Neuronal stem cell (in vitro differentiated cells): ENCODE measurements around the gene SEC14L1.

Experiments
- DNase-seq: peaks from one replicate; pipeline ENCODE4 v3.0.0-alpha.2; 2013; ENCODE audit warnings: low spot score
- H2AFZ ChIP-seq: one replicate; pipeline ENCODE4 v1.6.1; 2013; ENCODE audit warnings: mild to moderate bottlenecking, low read length, inconsistent platforms
- H2AK5ac ChIP-seq: 2 replicates; pipeline ENCODE4 v1.6.1; 2013; ENCODE audit warnings: low read depth, mild to moderate bottlenecking, inconsistent platforms, low read length, moderate library complexity, mixed read lengths
- H2BK120ac ChIP-seq: 2 replicates; pipeline ENCODE4 v1.6.1; 2013; ENCODE audit warnings: low read depth, mild to moderate bottlenecking, inconsistent platforms, low read length, moderate library complexity, mixed read lengths
- H2BK12ac ChIP-seq: one replicate; pipeline ENCODE4 v1.6.1; 2013; ENCODE audit warnings: low read length, inconsistent platforms
- H2BK15ac ChIP-seq: 2 replicates; pipeline ENCODE4 v1.6.1; 2013; ENCODE audit warnings: mild to moderate bottlenecking, low read length, inconsistent platforms, mixed read lengths
- H2BK5ac ChIP-seq: one replicate; pipeline ENCODE4 v1.6.1; 2013; ENCODE audit warnings: inconsistent platforms, mild to moderate bottlenecking, low read length, moderate library complexity
- H3K14ac ChIP-seq: one replicate; pipeline ENCODE4 v1.6.1; 2013; ENCODE audit warnings: low read length, inconsistent platforms
- H3K18ac ChIP-seq: 2 replicates; pipeline ENCODE4 v1.6.1; 2013; ENCODE audit warnings: low read length, inconsistent platforms
- H3K23ac ChIP-seq: 2 replicates; pipeline ENCODE4 v1.6.1; 2013; ENCODE audit warnings: low read depth, mild to moderate bottlenecking, mixed read lengths, low read length, inconsistent platforms; ENCODE audit not compliant: poor library complexity
- H3K27ac ChIP-seq: replicated peaks from 3 replicates; pipeline ENCODE4 v1.5.1; 2013; ENCODE audit warnings: low read length, inconsistent platforms
- H3K27me3 ChIP-seq, 3 experiments: 2 replicates each; pipeline ENCODE4 v1.6.1; 2013; ENCODE audit warnings: low read length in 3 of 3, mild to moderate bottlenecking in 2 of 3, inconsistent platforms in 1 of 3, low read depth in 1 of 3, mixed read lengths in 1 of 3, moderate library complexity in 1 of 3; ENCODE audit not compliant: control insufficient read depth in 3 of 3, insufficient read depth in 3 of 3
- H3K36me3 ChIP-seq, 2 donors: replicated peaks in 1 of 2; 2 replicates each; pipeline ENCODE4 v1.6.1; 2013; ENCODE audit warnings: low read length in 2 of 2; ENCODE audit not compliant: control insufficient read depth in 2 of 2, insufficient read depth in 2 of 2
- H3K4ac ChIP-seq: 2 replicates; pipeline ENCODE4 v1.6.1; 2013; ENCODE audit warnings: inconsistent platforms, mild to moderate bottlenecking, low read length, moderate library complexity
- H3K4me1 ChIP-seq, 2 donors: 1 replicate in 1 of 2; 2 replicates in 1 of 2; pipeline ENCODE4 v1.6.1; 2013; ENCODE audit warnings: low read length in 2 of 2, low read depth in 1 of 2; ENCODE audit not compliant: control insufficient read depth in 2 of 2, insufficient read depth in 1 of 2
- H3K4me2 ChIP-seq: one replicate; pipeline ENCODE4 v1.6.1; 2013; ENCODE audit warnings: mild to moderate bottlenecking, low read length, inconsistent platforms; ENCODE audit not compliant: insufficient read depth, poor library complexity, severe bottlenecking
- H3K4me3 ChIP-seq, 2 donors: 2 replicates each; pipeline ENCODE4 v1.5.1; 2013; ENCODE audit warnings: low read length in 2 of 2, mild to moderate bottlenecking in 2 of 2, inconsistent platforms in 1 of 2, moderate library complexity in 1 of 2
- H3K79me1 ChIP-seq: one replicate; pipeline ENCODE4 v1.6.1; 2013; ENCODE audit warnings: low read depth, mild to moderate bottlenecking, inconsistent platforms, low read length, moderate library complexity
- H3K9ac ChIP-seq: one replicate; pipeline ENCODE4 v1.6.1; 2013; ENCODE audit warnings: mild to moderate bottlenecking, low read depth, low read length, inconsistent platforms; ENCODE audit not compliant: poor library complexity
- H3K9me3 ChIP-seq, 2 donors: replicated peaks in 1 of 2; 2 replicates each; pipeline versions ENCODE3 to v1.6.1; 2013; ENCODE audit warnings: low read length in 2 of 2, mild to moderate bottlenecking in 2 of 2, inconsistent platforms in 1 of 2, low read depth in 1 of 2, mixed read lengths in 1 of 2, moderate library complexity in 1 of 2; ENCODE audit not compliant: control insufficient read depth in 2 of 2, insufficient read depth in 1 of 2
- H4K8ac ChIP-seq: one replicate; pipeline ENCODE4 v1.6.1; 2013; ENCODE audit warnings: low read depth, mild to moderate bottlenecking, inconsistent platforms, low read length, moderate library complexity
- H4K91ac ChIP-seq: one replicate; pipeline ENCODE4 v1.6.1; 2013; ENCODE audit warnings: low read length, low read depth, mild to moderate bottlenecking, inconsistent platforms; ENCODE audit not compliant: poor library complexity
- WGBS, 2 donors: extraction: QIAGEN DNeasy Blood & Tissue Kit; methylation state at CpG; one replicate each; pipeline ENCODE4 v1.1.7; 2013; ENCODE audit warnings: missing lambda C conversion rate in 2 of 2, mixed read lengths in 1 of 2; ENCODE audit not compliant: insufficient read length in 2 of 2, insufficient replicate concordance in 1 of 2; ENCODE audit errors: extremely low coverage in 2 of 2; 5-methylcytosine and 5-hydroxymethylcytosine counted together

Gene SEC14L1

GRCh38 chr17:77186141-77186604 is 45.4 kb downstream of the SEC14L1 start:
- Histone ChIP-seq H3K4ac (no peak overlapping the region), H3K14ac (no peak overlapping the region)
- no CpG with 5 or more reads among the region's 13 CpGs for WGBS, 2 donors

DNA sequence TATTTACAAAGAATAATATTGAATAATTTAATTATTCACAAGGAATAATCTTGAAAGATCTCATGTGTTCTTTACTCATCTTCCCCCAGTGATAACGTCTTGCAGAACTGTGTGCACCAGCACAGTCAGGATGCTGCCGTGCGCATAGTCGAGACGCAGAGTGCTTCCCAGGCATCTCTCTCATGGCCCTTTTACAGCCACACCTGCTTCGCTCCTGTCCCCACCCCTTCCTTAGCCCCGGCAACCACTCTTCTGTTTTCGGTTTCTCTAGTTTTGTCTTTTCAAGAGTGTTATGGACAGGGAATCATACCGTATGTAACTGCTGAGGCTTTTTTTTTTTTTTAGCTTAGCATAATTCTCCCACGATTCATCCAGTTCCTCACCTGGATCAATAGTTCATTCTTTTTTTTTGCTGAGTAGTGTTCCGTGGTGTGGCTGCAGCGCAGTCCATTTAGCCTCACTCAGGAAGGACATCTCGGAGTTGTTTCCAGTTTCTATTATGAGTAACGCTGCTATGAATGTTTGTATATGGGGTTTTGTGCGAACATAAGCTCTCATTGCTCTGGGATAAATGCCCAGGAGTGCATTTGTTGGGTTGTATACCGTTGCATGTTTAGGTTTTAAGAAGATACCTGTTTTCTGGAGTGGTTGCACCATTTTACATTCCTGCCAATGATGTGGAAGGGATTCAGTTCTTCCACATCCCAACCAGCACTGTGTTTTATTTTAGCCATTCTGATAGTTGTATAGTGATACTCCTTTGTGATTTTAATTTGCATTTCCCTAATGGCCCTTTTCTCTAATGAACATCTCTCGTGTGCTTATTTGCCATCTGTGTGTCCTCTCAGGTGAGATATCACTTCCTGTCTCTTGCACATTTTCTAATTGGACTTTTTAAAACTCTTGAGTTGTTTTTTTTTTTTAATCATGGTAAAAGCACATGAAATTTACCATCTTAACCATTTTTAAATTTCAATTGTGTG is 47.6 kb downstream of the SEC14L1 start:
- no peak overlapping the region for H2AFZ ChIP-seq
- DNase-seq = no peak
- no peaks in the 10 kb centered on the region for H3K9me3 ChIP-seq
- H3K4me2 ChIP-seq = no peak overlapping the region
- no peak overlapping the region for H3K9ac ChIP-seq
- H2BK5ac ChIP-seq = no peak overlapping the region
- H3K27ac ChIP-seq = no peak overlapping the region
- no CpG with 5 or more reads among the region's 17 CpGs for WGBS, 2 donors
- no peak overlapping the region for H2AK5ac ChIP-seq
- no peak overlapping the region for H4K8ac ChIP-seq
- H2BK120ac ChIP-seq = no peak overlapping the region
- no peak overlapping the region for H2BK15ac ChIP-seq
- H3K27me3 ChIP-seq = no peaks in the 10 kb centered on the region
- H3K14ac ChIP-seq = no peak overlapping the region
- no peak overlapping the region for H3K4ac ChIP-seq
- no peak overlapping the region for H3K23ac ChIP-seq
- H3K18ac ChIP-seq = no peak overlapping the region
- no peak overlapping the region for H2BK12ac ChIP-seq
- H4K91ac ChIP-seq = no peak overlapping the region
- peaks cover 5 to 38% of the 10 kb centered on the region in 2 donors for H3K36me3 ChIP-seq
- no peak overlapping the region for H3K4me3 ChIP-seq
- peaks cover 11 to 19% of the 10 kb centered on the region in 2 donors for H3K4me1 ChIP-seq
- H3K79me1 ChIP-seq = no peaks in the 10 kb centered on the region

More at GRCh38 chr17:77186141-77186604, 45.4 kb downstream of the SEC14L1 start:
- peaks cover 13 to 22% of the 10 kb centered on the region in 2 donors for H3K4me1 ChIP-seq
- H3K9me3 ChIP-seq = peaks cover 0 to under 1% of the 10 kb centered on the region in 2 donors
- no peaks in the 10 kb centered on the region for H3K79me1 ChIP-seq
- H3K18ac ChIP-seq = no peak overlapping the region
- H2AK5ac ChIP-seq = no peak overlapping the region
- peaks cover 1 to 16% of the 10 kb centered on the region in 2 donors for H3K36me3 ChIP-seq
- no peak overlapping the region for H2BK5ac ChIP-seq
- no peak overlapping the region for H4K91ac ChIP-seq
- no peak overlapping the region for H2BK12ac ChIP-seq
- H3K23ac ChIP-seq = no peak overlapping the region
- no peaks in the 10 kb centered on the region for H3K27me3 ChIP-seq
- no peak overlapping the region for H2BK15ac ChIP-seq
- peak overlapping the region; percentile 56 for H3K9ac ChIP-seq
- H3K4me3 ChIP-seq = peak overlapping the region in 1 of 2 donors; percentile 63
- no peak for DNase-seq
- H2AFZ ChIP-seq = no peak overlapping the region
- H4K8ac ChIP-seq = no peak overlapping the region
- no peak overlapping the region for H3K27ac ChIP-seq
- no peak overlapping the region for H2BK120ac ChIP-seq
- no peak overlapping the region for H3K4me2 ChIP-seq

DNA sequence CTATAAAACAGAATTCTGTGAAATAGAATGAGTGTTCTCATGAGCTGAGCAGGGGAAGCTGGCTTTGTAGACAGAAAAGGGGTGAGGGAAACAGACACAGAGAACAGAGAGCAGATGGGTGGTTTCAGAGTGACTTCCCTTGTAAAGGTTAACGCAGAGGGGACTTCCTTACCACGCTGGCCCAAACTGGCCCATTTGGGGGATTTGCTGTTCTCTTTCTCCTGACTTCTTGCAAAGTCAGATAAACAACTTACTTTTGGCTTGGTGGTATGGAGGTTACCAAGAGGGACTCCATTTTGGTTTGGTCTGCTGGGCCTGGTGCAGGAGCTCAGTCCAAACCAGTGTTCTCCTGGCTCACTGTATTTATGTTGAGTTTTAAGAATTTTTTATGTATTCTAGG is 48.4 kb downstream of the SEC14L1 start:
- H2BK5ac ChIP-seq = no peak overlapping the region
- WGBS, 2 donors = no CpG with 5 or more reads among the region's 2 CpGs
- no peak overlapping the region for H4K91ac ChIP-seq
- peaks cover 11 to 19% of the 10 kb centered on the region in 2 donors for H3K4me1 ChIP-seq
- H2BK15ac ChIP-seq = no peak overlapping the region
- no peak overlapping the region for H3K27ac ChIP-seq
- no peak overlapping the region for H3K4me2 ChIP-seq
- no peak overlapping the region for H4K8ac ChIP-seq
- no peaks in the 10 kb centered on the region for H3K27me3 ChIP-seq
- H3K9ac ChIP-seq = no peak overlapping the region
- H3K14ac ChIP-seq = no peak overlapping the region
- no peaks in the 10 kb centered on the region for H3K9me3 ChIP-seq
- H3K23ac ChIP-seq = no peak overlapping the region
- no peak overlapping the region for H2AK5ac ChIP-seq
- H2BK12ac ChIP-seq = no peak overlapping the region
- H3K4me3 ChIP-seq = no peak overlapping the region
- no peak overlapping the region for H2AFZ ChIP-seq
- H3K79me1 ChIP-seq = peaks cover 2% of the 10 kb centered on the region
- peaks cover 9 to 45% of the 10 kb centered on the region in 2 donors for H3K36me3 ChIP-seq
- no peak overlapping the region for H3K4ac ChIP-seq
- no peak overlapping the region for H2BK120ac ChIP-seq
- H3K18ac ChIP-seq = no peak overlapping the region
- DNase-seq = no peak

DNA sequence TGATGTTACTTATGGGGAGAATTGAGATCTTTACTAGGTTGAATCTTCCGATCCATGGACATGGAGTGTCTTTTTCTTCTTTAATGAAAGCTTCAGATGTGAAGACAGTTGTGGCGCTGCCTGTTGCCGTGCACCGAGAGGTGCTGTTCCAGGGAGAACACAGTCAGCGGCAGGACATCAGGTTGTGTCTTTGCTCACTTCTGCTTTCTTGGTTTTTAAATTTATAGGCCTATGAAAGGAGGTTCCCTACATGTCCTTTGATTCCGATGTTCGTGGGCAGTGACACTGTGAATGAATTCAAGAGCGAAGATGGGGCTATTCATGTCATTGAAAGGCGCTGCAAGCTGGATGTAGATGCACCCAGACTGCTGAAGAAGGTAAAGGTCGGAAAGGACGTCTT is 49.8 kb downstream of the SEC14L1 start:
- Histone ChIP-seq H3K9ac (no peak overlapping the region), H2BK15ac (no peak overlapping the region), H3K36me3 (peaks cover 17 to 60% of the 10 kb centered on the region in 2 donors), H4K8ac (no peak overlapping the region), H3K23ac (no peak overlapping the region), H3K27me3 (no peaks in the 10 kb centered on the region), H3K18ac (no peak overlapping the region), H2BK12ac (no peak overlapping the region), H3K4me3 (no peak overlapping the region), H2BK120ac (no peak overlapping the region), H3K4me2 (no peak overlapping the region), H2AFZ (no peak overlapping the region), H3K79me1 (peaks cover 2% of the 10 kb centered on the region), H3K14ac (no peak overlapping the region), H4K91ac (no peak overlapping the region), H2BK5ac (no peak overlapping the region), H3K4ac (no peak overlapping the region), H3K9me3 (no peaks in the 10 kb centered on the region), H3K4me1 (peaks cover 7% of the 10 kb centered on the region in 2 donors), H3K27ac (no peak overlapping the region), H2AK5ac (no peak overlapping the region)
- no CpG with 5 or more reads among the region's 11 CpGs for WGBS, 2 donors
- DNase-seq = no peak
